Measurements from ENCODE around the gene PDE1C. TPM values are rescaled to one million over a fixed set of nuclear protein-coding genes. Genes with fewer than 3 reads are reported as not detected.

PDE1C gene
- polyA plus RNA-seq (2013, experiment 1 of 2), result 1.5 TPM
- polyA plus RNA-seq (2013, experiment 2 of 2), result 1.6 TPM

GRCh38 chr7:32070406-32071360 lies at the start of gene PDE1C:
Gene PDE1C (minus strand): TSS chr7:32070407.
- no peaks in the 10 kb centered on the region for H3K4me1 ChIP-seq (ENCODE audit: control insufficient read depth, insufficient read depth, low read length, poor library complexity, severe bottlenecking)
- no peaks in the 10 kb centered on the region for H3K9me3 ChIP-seq (ENCODE audit: control insufficient read depth, low read length)
- 0 to 1% methylated on average over 39 to 48 of the region's 88 CpGs for WGBS, 2 experiments (ENCODE audit: insufficient coverage in 2 of 2)
- no peaks in the 10 kb centered on the region for H3K36me3 ChIP-seq (ENCODE audit: control insufficient read depth, insufficient read depth, low read length)
- no peak within 1 kb of the TSS for H3K27ac ChIP-seq (ENCODE audit: low read depth, low read length, severe bottlenecking)
- peak within 1 kb of the TSS; percentile 41 for H3K4me3 ChIP-seq (ENCODE audit: extremely low read depth, insufficient read depth, low read length, poor library complexity, severe bottlenecking)

GRCh38 chr7:32119790-32120196 lies 49.6 kb upstream of the PDE1C start:
- Histone ChIP-seq H3K4me3 (ENCODE audit: extremely low read depth, insufficient read depth, low read length, poor library complexity, severe bottlenecking) (no peak overlapping the region), H3K36me3 (ENCODE audit: control insufficient read depth, insufficient read depth, low read length) (no peaks in the 10 kb centered on the region), H3K4me1 (ENCODE audit: control insufficient read depth, insufficient read depth, low read length, poor library complexity, severe bottlenecking) (peaks cover 4% of the 10 kb centered on the region), H3K9me3 (ENCODE audit: control insufficient read depth, low read length) (no peaks in the 10 kb centered on the region), H3K27ac (ENCODE audit: low read depth, low read length, severe bottlenecking) (no peak overlapping the region)
- WGBS, 2 experiments (ENCODE audit: insufficient coverage in 2 of 2), result 76 to 79% methylated on average over 6 to 8 of the region's 8 CpGs

- Histone ChIP-seq H3K9me3 (ENCODE audit: control insufficient read depth, low read length) (no peaks in the 10 kb centered on the region), H3K36me3 (ENCODE audit: control insufficient read depth, insufficient read depth, low read length) (no peaks in the 10 kb centered on the region), H3K4me1 (ENCODE audit: control insufficient read depth, insufficient read depth, low read length, poor library complexity, severe bottlenecking) (peaks cover 4% of the 10 kb centered on the region), H3K27ac (ENCODE audit: low read depth, low read length, severe bottlenecking) (no peak overlapping the region), H3K4me3 (ENCODE audit: extremely low read depth, insufficient read depth, low read length, poor library complexity, severe bottlenecking) (no peak overlapping the region)
- WGBS, 2 experiments (ENCODE audit: insufficient coverage in 2 of 2), result 88 to 100% methylated on average over 1 to 2 of the region's 2 CpGs
Observed at GRCh38 chr7:32117837-32118236, 47.6 kb upstream of the PDE1C start.

- Histone ChIP-seq H3K36me3 (ENCODE audit: control insufficient read depth, insufficient read depth, low read length) (no peaks in the 10 kb centered on the region), H3K27ac (ENCODE audit: low read depth, low read length, severe bottlenecking) (no peak overlapping the region), H3K4me1 (ENCODE audit: control insufficient read depth, insufficient read depth, low read length, poor library complexity, severe bottlenecking) (peaks cover 4% of the 10 kb centered on the region), H3K9me3 (ENCODE audit: control insufficient read depth, low read length) (peaks cover 7% of the 10 kb centered on the region), H3K4me3 (ENCODE audit: extremely low read depth, insufficient read depth, low read length, poor library complexity, severe bottlenecking) (no peak overlapping the region)
Observed at GRCh38 chr7:32116436-32116835, 46.2 kb upstream of the PDE1C start.

GRCh38 chr7:32115831-32116230 lies 45.6 kb upstream of the PDE1C start:
- no CpG with 5 or more reads among the region's 1 CpG for WGBS, 2 experiments (ENCODE audit: insufficient coverage in 2 of 2)
- no peak overlapping the region for H3K27ac ChIP-seq (ENCODE audit: low read depth, low read length, severe bottlenecking)
- H3K36me3 ChIP-seq (ENCODE audit: control insufficient read depth, insufficient read depth, low read length), result no peaks in the 10 kb centered on the region
- H3K4me1 ChIP-seq (ENCODE audit: control insufficient read depth, insufficient read depth, low read length, poor library complexity, severe bottlenecking), result peaks cover 4% of the 10 kb centered on the region
- H3K4me3 ChIP-seq (ENCODE audit: extremely low read depth, insufficient read depth, low read length, poor library complexity, severe bottlenecking), result no peak overlapping the region
- H3K9me3 ChIP-seq (ENCODE audit: control insufficient read depth, low read length), result peaks cover 10% of the 10 kb centered on the region

GRCh38 chr7:32108651-32109050 lies 38.4 kb upstream of the PDE1C start:
- Histone ChIP-seq H3K4me3 (ENCODE audit: extremely low read depth, insufficient read depth, low read length, poor library complexity, severe bottlenecking) (no peak overlapping the region), H3K36me3 (ENCODE audit: control insufficient read depth, insufficient read depth, low read length) (no peaks in the 10 kb centered on the region), H3K9me3 (ENCODE audit: control insufficient read depth, low read length) (peaks cover 10% of the 10 kb centered on the region), H3K4me1 (ENCODE audit: control insufficient read depth, insufficient read depth, low read length, poor library complexity, severe bottlenecking) (no peaks in the 10 kb centered on the region), H3K27ac (ENCODE audit: low read depth, low read length, severe bottlenecking) (no peak overlapping the region)
- WGBS, 2 experiments (ENCODE audit: insufficient coverage in 2 of 2), result 67 to 80% methylated on average over 1 of the region's 2 CpGs

GRCh38 chr7:32104766-32105165 lies 34.6 kb upstream of the PDE1C start:
- H3K36me3 ChIP-seq (ENCODE audit: control insufficient read depth, insufficient read depth, low read length), result no peaks in the 10 kb centered on the region
- no peak overlapping the region for H3K4me3 ChIP-seq (ENCODE audit: extremely low read depth, insufficient read depth, low read length, poor library complexity, severe bottlenecking)
- no peak overlapping the region for H3K27ac ChIP-seq (ENCODE audit: low read depth, low read length, severe bottlenecking)
- H3K9me3 ChIP-seq (ENCODE audit: control insufficient read depth, low read length), result no peaks in the 10 kb centered on the region
- H3K4me1 ChIP-seq (ENCODE audit: control insufficient read depth, insufficient read depth, low read length, poor library complexity, severe bottlenecking), result no peaks in the 10 kb centered on the region
- WGBS, 2 experiments (ENCODE audit: insufficient coverage in 2 of 2), result 91% methylated on average over 1 of the region's 2 CpGs; no CpG with 5 or more reads in 1 of the 2 experiments

- Histone ChIP-seq H3K36me3 (ENCODE audit: control insufficient read depth, insufficient read depth, low read length) (no peaks in the 10 kb centered on the region), H3K4me3 (ENCODE audit: extremely low read depth, insufficient read depth, low read length, poor library complexity, severe bottlenecking) (no peak overlapping the region), H3K4me1 (ENCODE audit: control insufficient read depth, insufficient read depth, low read length, poor library complexity, severe bottlenecking) (no peaks in the 10 kb centered on the region), H3K9me3 (ENCODE audit: control insufficient read depth, low read length) (no peaks in the 10 kb centered on the region), H3K27ac (ENCODE audit: low read depth, low read length, severe bottlenecking) (no peak overlapping the region)
- WGBS, 2 experiments (ENCODE audit: insufficient coverage in 2 of 2), result 82% methylated on average over 2 of the region's 4 CpGs; no CpG with 5 or more reads in 1 of the 2 experiments
Observed at GRCh38 chr7:32103361-32103760, 33.2 kb upstream of the PDE1C start.

GRCh38 chr7:32102432-32102873 lies 32.2 kb upstream of the PDE1C start:
- Histone ChIP-seq H3K27ac (ENCODE audit: low read depth, low read length, severe bottlenecking) (no peak overlapping the region), H3K9me3 (ENCODE audit: control insufficient read depth, low read length) (no peaks in the 10 kb centered on the region), H3K4me1 (ENCODE audit: control insufficient read depth, insufficient read depth, low read length, poor library complexity, severe bottlenecking) (no peaks in the 10 kb centered on the region), H3K36me3 (ENCODE audit: control insufficient read depth, insufficient read depth, low read length) (no peaks in the 10 kb centered on the region), H3K4me3 (ENCODE audit: extremely low read depth, insufficient read depth, low read length, poor library complexity, severe bottlenecking) (no peak overlapping the region)
- 60% methylated on average over 1 of the region's 1 CpG; no CpG with 5 or more reads in 1 of the 2 experiments for WGBS, 2 experiments (ENCODE audit: insufficient coverage in 2 of 2)

- Histone ChIP-seq H3K27ac (ENCODE audit: low read depth, low read length, severe bottlenecking) (no peak overlapping the region), H3K4me3 (ENCODE audit: extremely low read depth, insufficient read depth, low read length, poor library complexity, severe bottlenecking) (no peak overlapping the region), H3K4me1 (ENCODE audit: control insufficient read depth, insufficient read depth, low read length, poor library complexity, severe bottlenecking) (no peaks in the 10 kb centered on the region), H3K9me3 (ENCODE audit: control insufficient read depth, low read length) (no peaks in the 10 kb centered on the region), H3K36me3 (ENCODE audit: control insufficient read depth, insufficient read depth, low read length) (no peaks in the 10 kb centered on the region)
- WGBS, 2 experiments (ENCODE audit: insufficient coverage in 2 of 2), result 56 to 94% methylated on average over 1 to 2 of the region's 2 CpGs
Observed at GRCh38 chr7:32100407-32100907, 30.2 kb upstream of the PDE1C start.

- Histone ChIP-seq H3K27ac (ENCODE audit: low read depth, low read length, severe bottlenecking) (no peak overlapping the region), H3K36me3 (ENCODE audit: control insufficient read depth, insufficient read depth, low read length) (no peaks in the 10 kb centered on the region), H3K4me3 (ENCODE audit: extremely low read depth, insufficient read depth, low read length, poor library complexity, severe bottlenecking) (no peak overlapping the region), H3K4me1 (ENCODE audit: control insufficient read depth, insufficient read depth, low read length, poor library complexity, severe bottlenecking) (no peaks in the 10 kb centered on the region), H3K9me3 (ENCODE audit: control insufficient read depth, low read length) (no peaks in the 10 kb centered on the region)
- WGBS, 2 experiments (ENCODE audit: insufficient coverage in 2 of 2), result 88 to 94% methylated on average over 4 of the region's 4 CpGs
Observed at GRCh38 chr7:32094516-32094915, 24.3 kb upstream of the PDE1C start.

All from mesodermal cell (in vitro differentiated cells).